ENCODE data around the gene TCAP.

The TCAP gene

DNA sequence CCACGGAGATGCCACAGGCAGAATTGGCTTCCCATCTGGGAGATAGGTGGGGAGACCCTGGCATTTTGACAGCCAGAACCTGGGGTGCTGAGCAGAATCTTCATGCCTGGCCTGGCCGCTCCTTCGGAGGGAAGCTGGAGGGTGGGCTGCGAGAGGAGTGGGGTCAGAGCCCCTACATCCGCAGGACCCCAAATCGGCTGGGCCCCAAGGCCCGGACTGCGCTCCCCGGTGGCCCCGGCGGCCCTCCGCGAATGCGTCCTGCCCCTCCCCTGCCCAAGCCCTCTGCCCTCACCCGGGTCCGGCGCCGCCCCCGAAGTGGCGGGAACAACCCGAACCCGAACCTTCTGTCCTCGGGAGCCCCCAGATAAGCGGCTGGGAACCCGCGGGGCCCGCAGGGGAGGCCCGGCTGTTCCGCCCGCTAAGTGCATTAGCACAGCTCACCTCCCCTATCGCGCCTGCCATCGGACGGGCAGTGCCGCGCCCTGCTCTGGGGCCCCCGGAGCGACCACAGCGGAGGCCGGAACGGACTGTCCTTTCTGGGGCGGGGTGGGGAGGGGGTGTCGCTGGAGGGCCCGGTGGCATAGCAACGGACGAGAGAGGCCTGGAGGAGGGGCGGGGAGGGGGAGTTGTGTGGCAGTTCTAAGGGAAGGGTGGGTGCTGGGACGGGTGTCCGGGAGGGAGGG is 2.3 kb downstream of the TCAP start:
- no peak for DNase-seq (ENCODE audit: low read depth)

DNA sequence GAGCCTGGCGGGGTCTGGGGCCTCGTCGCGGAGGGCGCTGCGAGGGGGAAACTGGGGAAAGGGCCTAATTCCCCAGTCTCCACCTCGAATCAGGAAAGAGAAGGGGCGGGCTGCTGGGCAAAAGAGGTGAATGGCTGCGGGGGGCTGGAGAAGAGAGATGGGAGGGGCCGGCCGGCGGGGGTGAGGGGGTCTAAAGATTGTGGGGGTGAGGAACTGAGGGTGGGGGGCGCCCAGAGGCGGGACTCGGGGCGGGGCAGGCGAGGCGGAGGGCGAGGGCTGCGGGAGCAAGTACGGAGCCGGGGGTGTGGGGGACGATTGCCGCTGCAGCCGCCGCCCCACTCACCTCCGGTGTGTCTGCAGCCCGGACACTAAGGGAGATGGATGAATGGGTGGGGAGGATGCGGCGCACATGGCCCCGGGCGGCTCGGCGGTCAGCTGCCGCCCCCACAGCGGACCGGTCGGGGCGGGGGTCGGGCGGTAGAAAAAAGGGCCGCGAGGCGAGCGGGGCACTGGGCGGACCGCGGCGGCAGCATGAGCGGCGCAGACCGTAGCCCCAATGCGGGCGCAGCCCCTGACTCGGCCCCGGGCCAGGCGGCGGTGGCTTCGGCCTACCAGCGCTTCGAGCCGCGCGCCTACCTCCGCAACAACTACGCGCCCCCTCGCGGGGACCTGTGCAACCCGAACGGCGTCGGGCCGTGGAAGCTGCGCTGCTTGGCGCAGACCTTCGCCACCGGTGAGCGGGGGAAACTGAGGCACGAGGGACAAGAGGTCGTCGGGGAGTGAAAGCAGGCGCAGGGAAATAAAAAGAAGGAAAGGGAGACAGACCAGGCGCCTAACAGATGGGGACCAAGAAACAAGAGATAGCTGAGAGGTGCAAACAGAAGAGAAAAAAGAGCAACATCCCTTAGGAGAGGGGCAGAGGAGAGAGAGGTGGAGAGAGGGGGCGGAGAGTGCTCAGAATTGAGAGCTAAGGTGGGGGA is 3.1 kb downstream of the TCAP start, which contains the start of gene PNMT:
TSS of gene PNMT (plus strand) at position 509 of the 980 bp plus-strand sequence. CDS start at position 532, 23 bp downstream.
- DNase-seq (ENCODE audit: low read depth): peak; percentile 50

DNA sequence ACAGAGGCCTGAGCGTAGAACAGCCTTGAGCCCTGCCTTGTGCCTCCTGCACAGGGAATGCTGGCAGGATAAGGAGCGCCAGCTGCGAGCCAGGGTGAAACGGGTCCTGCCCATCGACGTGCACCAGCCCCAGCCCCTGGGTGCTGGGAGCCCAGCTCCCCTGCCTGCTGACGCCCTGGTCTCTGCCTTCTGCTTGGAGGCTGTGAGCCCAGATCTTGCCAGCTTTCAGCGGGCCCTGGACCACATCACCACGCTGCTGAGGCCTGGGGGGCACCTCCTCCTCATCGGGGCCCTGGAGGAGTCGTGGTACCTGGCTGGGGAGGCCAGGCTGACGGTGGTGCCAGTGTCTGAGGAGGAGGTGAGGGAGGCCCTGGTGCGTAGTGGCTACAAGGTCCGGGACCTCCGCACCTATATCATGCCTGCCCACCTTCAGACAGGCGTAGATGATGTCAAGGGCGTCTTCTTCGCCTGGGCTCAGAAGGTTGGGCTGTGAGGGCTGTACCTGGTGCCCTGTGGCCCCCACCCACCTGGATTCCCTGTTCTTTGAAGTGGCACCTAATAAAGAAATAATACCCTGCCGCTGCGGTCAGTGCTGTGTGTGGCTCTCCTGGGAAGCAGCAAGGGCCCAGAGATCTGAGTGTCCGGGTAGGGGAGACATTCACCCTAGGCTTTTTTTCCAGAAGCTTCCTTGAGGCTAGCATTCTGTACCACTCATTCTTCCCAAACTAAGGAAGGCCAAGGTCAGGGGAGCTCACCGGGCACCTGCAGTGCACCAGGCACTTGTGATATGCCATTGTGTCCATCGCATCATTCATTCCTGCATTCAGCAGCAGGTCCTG is 5.0 kb downstream of the TCAP start:
- no peak for DNase-seq (ENCODE audit: low read depth)

DNA sequence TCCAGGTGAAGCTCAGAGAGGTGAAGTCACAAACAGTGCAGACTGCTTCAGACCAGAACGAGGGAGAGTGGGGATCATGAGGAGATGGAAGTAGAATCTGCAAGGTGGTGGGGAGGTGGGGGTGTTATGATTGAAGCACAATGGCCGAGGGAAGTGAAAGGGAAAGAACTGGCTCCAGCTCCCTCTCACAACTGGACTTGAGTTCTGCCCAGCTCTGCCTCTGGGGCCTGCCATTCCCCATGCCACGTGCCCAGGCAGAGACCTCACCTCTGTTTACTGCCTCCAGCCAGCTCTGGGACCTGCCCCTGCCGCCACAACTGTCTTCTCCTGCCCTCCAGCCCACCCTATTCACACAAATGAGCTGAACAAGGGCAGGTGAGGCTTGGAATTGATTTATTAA is 5.6 kb downstream of the TCAP start:
- no peak for DNase-seq (ENCODE audit: low read depth)

DNA sequence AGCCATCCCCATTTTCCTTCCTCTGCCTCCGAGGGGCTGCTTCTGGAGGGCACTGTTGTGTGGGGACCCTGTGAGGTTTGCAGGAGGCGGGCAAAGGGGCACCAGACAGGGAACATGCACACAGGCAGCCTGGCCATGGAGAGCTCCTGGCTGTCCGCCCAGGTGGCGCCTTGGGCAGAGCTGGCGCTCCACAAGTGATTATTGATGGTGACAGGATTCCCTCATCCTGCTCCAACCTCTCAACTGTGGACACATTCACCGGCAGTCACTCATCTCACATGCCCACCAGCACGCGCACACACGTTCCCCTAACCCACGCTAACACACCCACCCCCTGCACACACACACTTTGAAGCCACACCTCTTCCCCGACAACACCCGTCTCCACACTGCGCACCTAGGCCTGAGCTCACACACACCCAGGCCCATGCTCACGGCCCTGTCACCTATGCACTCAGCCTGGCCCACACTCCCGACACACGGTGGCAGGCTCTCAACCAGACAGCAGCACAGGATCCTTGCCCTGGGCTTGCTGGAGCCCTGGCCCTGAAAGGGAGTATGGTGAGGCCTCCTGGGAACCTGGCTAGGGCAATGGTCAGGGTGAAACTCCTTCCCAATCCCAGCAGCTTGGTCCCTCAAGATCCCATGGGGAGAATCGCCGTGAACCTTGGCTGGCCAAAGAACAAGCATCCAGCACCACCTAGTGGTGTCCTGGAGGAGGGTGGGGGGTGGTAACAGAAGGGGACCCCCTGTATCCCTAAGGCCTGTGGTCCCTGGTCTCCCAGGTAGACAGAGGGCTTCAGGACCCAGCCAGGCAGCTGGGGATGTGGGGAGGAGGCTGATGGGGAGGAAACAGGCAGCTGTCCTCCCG is 6.7 kb downstream of the TCAP start:
- no peak for DNase-seq (ENCODE audit: low read depth)

- DNase-seq (ENCODE audit: low read depth): no peak
These were observed 7.6 kb downstream of the TCAP start for GRCh38 chr17:39672522-39673334.

DNA sequence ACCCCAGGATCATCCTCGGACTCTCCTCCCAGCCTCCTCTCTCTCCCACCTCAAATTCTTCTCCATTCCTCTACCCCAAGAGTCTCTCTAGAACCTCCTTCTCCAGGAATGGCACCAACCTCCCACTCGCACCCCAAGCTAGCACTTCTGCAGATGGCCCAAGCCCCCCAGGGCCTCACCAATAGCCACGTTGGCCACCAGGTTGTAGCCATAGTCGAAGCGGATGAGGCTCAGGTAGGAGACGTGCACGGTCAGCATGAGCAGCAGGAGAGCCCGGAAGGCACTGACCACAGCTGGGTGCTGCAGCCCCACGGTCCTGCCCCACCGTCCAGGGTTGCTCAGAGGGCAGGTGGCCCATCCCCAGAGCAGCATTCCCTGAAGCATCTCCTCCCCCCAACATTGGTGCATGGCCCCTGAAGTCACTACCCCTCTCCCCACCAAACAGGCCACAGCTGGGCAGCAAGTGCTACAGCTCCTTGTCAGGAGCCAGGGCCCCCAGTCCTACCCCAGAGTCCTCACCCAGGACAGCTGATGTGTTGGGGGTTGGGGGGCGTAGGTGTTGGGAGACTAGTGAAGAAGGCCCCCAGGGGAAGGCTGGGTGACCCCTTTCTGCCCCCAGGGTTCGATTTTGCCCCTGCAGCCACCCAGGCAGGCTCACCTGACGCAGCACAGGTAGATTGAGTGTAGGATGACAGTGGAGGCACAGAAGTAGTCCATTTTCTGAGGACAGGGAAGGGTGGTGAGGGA is 8.4 kb downstream of the TCAP start:
- DNase-seq (ENCODE audit: low read depth): no peak

- DNase-seq (ENCODE audit: low read depth): no peak
These were observed 9.0 kb downstream of the TCAP start for GRCh38 chr17:39674179-39674578.

GRCh38 chr17:39674702-39675389 is 9.7 kb downstream of the TCAP start:
- no peak for DNase-seq (ENCODE audit: low read depth)

DNA sequence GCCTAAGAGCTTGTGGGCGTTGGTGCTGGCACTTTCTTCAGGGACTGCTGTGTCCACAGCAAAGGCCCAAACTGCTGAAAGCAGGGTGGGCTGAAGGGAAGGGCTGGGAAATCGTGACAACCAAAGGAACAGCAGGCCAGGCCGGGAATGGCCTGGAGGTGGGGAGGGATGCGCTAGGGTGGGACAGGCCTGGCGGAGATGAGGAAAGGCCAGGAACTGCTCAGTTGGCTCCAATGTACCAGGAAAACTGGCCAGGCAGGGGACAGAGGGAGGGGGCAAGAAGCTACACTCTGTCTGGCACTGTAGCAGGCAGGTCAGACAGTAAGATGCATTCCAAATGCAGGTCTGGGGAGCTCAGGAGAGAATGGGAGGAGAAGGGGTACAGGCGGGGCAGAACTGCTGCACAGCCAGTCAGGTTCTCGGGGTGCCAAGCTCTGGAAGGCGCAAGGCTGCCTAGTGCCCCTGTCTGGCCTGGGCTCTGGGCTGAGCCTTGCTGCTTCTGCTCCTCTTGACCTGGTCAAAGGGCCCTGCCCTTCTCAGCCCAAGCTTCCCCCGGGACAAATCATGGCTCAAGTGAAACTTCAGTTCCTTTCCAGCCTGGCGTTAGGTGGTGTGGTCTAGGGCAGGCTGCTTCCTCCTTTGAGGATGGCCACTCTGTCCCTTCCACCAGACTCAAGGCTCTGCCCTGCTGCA is 10.4 kb downstream of the TCAP start:
- no peak for DNase-seq (ENCODE audit: low read depth)

- DNase-seq (ENCODE audit: low read depth): no peak
These were observed 11.2 kb downstream of the TCAP start for GRCh38 chr17:39676198-39676819.

GRCh38 chr17:39677072-39677471 is 11.9 kb downstream of the TCAP start:
- no peak for DNase-seq (ENCODE audit: low read depth)

GRCh38 chr17:39677542-39678339 is 12.6 kb downstream of the TCAP start:
- no peak for DNase-seq (ENCODE audit: low read depth)

- DNase-seq (ENCODE audit: low read depth): no peak
These were observed 13.4 kb downstream of the TCAP start for GRCh38 chr17:39678340-39679116.

GRCh38 chr17:39679521-39680192 is 14.5 kb downstream of the TCAP start:
- DNase-seq (ENCODE audit: low read depth): no peak
